Ramos (cell line): ENCODE data around the gene SORCS3.

ENCODE experiments used
- in situ Hi-C: fragments of 300-500 bp; cut with MboI; formaldehyde crosslinking; loops from one replicate; pipeline ENCODE4 v1.14.3; 2022; ENCODE audit warnings: low sequenced_read_pairs; ENCODE audit not compliant: unreplicated experiment

SORCS3 gene

DNA sequence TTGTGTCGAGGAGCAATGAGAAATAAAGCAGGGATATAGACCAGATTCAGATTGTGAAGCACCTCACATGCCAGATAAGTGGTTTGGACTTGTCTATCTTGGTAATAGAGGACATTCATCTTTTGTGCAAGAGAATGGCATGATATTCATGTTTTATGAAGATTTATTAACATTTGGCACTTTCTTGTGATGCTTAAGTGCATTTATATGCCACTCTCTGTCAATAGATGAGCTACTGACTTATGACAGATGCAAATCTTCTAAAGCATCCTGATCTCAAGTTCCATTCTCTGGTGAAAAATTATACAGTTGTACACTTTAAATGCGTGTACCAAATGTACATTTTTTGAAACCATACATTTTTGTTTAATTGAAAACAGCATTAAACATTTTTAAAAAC is 415.3 kb downstream of the SORCS3 start:
- in situ Hi-C loops = no loop called here

DNA sequence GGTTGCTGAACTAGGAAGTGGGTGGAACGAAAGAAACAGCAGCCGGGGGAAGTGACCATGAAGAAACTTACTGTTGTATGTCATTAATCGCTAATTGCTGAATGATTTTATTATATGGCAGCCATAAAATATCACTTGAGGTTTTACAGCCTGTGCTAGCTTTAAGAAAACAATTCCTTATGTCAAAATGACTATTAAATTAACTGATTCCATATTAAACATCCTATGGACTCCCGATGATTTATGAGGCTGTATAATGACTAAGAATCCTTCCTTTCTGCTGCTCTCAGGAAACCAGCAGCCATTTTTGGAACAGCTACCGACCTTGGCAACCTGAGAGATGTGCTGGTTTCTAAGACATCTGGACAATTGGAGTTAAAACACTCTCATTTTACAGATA is 421.9 kb downstream of the SORCS3 start:
- in situ Hi-C loops = no loop called here

DNA sequence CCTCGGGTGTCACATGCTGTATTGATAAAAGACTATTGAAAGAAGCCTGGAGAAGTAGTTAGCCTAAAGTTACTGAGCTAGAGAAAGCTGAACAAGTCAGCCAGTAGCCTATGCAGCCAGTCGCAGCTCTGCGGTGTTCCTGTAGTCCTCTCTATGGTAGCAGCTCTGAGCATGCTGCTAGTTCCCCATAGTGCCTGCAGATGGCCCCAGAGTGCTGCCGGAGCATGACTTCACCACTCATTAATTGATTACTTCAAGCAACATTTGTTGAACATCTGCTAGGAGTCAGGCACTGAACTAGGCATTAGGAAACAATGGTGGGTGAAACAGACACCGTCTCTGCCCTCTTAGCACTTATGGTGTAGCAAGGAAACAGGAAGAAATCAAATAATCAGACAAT is 422.7 kb downstream of the SORCS3 start:
- in situ Hi-C loops = no loop called here

DNA sequence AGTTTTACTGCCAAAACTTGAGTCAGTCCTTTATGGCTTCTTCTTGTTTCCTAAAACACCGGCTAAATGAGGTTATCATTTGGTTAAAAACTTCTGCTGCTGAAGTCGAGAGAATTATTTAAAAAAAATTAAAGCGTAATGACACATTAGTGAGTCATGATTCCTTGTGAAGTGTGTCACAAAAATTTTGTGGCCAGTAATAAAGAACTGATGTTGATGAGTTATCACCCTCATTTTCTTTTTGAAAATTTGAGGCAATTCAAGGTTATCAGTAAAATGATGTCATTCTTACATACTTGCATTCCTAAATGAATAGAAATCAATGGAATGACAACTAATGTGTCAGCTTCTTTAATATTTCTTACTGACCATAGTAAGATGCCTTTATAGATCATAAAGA is 427.4 kb downstream of the SORCS3 start:
- in situ Hi-C loops = no loop called here

DNA sequence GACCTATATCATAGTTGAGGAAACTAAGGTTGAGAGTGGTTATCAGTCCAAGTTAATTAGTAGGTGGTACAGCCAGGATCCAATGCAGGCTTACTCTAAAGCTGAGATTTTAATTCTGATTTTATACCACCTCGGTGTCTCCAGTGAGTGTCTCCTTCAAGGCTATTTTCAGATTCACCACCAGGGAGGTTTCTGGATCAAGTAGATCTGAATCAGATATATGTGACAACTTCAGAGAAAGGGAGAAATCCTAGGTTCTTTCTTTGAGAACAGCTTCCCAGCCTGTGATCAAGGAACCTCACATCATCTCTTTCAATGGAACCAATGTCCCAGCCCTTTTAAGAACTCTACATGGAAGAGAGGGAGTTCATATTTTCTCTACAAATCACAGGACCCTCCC is 429.2 kb downstream of the SORCS3 start:
- in situ Hi-C loops = no loop called here

DNA sequence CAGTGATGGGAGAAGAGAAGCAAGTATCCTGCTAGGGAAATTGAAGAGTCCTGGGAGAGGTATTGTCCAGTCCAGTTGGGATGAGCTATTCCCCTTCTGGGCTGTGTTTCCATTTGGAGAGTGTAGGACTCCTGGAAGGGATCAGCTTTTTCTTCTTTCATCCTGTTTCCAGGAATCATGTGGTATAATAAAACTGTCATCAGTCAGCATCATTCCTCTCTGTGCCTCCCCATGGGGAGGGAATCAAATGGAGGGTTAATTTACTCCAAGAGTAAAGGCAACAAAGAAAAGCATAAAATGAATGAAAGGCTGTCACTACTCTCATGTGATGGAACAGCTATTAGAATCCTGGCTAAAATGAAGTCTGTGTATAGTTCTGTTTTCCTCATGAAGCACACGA is 429.9 kb downstream of the SORCS3 start:
- in situ Hi-C loops = no loop called here

DNA sequence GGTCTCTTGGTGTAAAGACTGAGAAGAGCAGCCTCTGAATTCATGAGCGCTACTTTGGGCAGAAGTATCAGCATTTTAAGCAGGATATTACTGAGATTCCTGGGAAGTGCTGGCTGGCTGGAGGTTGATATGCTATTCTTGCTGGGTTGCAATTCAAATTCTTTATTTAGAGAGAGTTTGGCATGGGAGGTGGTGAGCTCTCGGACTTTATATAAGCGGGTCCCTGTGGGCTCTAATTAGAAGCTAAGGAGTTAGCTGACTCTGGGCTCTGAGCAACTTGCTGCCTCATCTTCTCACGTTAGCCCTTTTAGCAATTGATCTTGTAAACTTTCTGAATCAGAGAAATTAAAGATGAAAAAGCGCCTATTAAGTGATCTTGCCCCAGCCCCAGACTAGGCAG is 430.9 kb downstream of the SORCS3 start:
- in situ Hi-C loops = no loop called here

DNA sequence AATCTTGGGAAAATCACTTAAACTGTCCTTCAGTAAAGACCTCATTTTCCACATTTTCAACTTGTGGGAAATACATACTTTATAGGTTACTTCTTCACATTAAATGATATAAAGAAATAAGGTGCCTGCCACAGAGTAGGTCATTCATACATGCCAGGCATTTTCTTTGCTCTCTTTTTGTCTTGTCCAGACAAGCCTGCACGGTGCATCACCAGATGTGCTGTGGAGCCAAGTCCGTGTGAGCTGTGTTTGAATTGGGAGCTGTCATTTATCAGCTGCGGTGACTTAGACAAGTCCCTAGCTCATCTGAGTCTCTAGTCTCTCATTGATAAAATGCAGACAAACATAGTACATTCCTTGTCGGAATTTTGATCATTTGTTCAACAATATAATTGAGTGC is 432.9 kb downstream of the SORCS3 start:
- in situ Hi-C loops = no loop called here

DNA sequence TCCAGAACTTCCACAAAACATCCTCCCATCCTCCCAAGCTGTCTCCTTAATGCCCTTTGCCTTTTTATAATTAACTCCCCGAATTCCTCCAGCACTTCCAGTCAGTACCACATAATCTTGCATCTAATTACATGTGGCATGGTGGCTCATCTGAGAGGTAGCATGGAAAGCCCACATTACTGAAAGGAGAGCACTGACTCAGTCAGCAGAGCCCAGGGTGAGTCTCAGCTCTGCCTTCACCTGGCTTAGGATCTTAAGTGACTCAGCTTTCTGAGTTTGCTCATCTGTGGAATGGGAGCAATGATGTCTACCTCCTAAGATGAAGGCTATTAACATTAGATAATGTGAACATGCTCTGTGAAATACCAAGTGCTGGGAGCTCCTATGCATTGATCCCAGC is 433.9 kb downstream of the SORCS3 start:
- in situ Hi-C loops = no loop called here

DNA sequence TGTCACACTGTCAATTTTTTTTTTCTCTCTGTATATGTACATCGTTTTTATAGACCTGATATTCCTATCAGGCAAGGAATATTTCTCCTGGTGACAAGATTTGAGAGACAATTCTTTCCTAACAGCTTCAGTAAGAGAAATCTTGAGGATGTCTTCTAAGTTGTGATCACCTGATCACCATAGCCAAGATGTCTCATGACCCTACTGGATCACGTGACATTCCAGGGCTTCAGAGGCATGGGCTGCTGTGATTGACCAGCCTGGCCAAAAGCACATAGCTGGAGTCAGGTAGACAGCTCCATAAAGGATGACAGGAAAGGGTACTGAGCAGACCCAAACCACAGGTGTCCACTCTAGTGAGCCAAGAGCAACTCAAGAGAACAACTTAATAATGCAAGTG is 444.9 kb downstream of the SORCS3 start:
- in situ Hi-C loops = no loop called here

DNA sequence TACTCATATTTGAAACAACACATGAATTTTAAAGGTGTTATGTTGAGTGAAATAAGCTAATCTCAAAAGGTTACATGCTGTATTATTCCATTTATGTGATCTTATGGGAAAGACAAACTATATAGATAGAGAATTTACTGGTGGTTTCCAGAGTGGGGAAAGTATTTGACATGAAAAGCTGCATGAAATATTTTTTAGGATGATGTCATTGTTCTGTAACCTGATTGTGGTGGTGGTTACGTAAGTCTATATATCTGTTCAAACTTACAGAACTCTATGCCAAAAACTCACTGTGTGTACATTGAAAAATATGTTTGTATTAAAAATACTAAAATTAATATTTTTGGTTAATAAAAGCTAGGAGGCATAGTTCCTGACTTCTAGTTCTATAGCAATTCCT is 453.0 kb downstream of the SORCS3 start:
- in situ Hi-C loops = no loop called here

DNA sequence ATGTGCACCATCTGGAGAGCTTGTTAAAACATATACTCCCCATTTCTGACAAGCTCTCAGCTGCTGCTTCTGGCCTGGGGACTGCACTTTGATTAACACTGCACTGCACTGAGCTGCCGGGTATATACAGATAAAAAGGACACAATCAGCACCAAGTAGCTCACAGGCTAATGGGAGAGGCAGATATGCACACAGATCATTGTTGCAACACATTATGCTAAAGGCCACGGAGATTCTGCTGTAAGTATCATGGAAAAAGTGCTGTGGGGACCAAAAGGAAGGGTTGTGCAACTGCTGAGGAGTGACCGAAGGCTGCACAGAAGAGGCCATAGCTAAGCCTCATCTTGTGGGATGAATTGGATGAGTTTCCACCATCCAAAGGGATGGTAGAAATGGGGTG is 455.2 kb downstream of the SORCS3 start:
- in situ Hi-C loops = no loop called here

DNA sequence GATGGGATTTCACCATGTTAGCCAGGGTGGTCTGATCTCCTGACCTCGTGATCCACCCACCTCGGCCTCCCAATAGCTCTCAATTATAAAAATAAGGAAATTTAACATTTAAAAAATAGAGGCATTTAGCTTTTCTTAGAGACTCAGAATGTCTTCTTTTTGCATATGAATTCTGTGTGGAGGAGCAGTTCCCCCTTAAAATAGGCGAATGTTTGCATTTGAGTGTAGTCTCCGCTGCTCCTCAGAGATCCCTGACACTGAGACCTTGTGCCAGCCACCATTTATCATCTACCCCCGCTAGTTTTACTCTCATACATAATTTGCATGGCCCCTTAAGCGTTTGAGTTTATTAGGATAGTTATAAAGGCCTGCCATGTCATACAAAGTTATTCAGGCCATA is 461.9 kb downstream of the SORCS3 start:
- in situ Hi-C loops = no loop called here

DNA sequence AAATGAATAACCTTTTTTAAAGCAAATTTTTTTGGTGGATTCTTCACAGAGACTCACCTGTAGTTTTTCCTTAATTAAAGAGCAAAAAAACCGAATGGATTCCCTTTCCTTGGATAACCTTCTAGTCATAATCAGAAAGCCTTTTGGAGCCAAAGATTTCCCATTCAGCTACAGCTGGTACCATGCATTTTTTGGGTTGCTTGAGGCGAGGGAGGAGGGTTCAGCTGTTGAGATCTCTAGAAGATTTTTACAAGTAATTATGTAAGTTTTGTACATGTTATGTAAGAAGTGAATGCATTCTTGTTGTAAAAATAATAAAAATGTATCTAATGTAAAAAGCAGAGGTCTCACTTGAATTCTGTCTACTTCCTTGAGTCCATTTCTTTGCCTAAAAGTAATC is 463.2 kb downstream of the SORCS3 start:
- in situ Hi-C loops = no loop called here

DNA sequence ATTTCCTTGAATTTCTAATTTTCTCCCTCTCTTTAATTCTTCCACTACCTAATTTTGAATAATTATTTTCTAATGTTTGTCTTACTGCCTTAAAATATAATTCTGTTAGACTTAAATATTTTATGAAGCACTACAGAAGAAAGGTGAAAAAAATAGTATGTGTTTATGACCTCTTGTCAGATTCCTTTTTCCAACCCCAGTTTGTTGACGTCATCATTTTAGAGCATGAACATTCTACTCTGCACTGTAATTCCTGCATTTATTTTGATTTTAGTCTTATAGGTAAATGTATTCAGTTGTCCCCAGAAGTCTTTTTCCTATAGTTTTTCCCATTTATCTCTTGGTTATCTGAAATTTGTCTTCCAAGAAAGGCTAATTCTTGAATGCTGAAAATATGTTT is 468.1 kb downstream of the SORCS3 start:
- in situ Hi-C loops = no loop called here

DNA sequence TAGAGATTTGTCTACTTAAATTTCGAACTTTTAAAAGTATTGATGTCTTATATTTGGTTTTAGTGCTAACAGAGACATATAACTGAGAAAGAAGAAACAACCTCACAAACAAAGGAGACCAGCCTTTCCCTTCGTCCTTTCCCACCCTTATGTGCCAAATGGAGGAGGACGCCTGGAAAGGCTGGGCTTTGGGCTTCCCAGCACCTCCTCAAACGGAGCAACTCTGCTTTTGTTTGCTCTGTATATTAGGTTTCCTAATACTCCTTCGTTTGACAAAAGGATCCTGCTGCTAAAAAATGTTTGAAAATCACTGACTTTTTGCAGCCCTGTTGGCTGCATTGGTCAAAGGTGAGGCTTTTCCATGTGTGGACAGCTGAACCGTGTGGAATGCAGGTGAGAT is 471.8 kb downstream of the SORCS3 start:
- in situ Hi-C loops = no loop called here

DNA sequence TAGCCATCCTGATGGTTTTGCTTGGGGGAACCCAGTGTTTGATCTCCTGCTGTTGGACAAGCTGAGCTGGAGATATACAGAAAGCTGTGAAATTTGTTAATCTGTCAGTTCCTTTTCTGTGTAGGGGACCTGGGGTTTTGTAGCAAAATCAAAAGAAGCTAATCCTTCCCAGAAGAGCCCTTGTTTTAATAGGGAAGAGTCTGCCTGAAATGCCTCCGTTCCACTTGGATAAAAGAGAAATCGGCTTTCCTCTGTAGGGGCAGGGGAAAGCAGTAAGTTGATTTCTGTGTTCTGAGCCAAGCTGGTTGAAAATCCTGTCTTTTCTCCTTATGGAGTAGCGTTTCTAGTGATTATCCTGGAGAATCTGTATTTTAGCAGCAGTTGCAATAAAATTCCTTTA is 472.6 kb downstream of the SORCS3 start:
- in situ Hi-C loops = no loop called here

DNA sequence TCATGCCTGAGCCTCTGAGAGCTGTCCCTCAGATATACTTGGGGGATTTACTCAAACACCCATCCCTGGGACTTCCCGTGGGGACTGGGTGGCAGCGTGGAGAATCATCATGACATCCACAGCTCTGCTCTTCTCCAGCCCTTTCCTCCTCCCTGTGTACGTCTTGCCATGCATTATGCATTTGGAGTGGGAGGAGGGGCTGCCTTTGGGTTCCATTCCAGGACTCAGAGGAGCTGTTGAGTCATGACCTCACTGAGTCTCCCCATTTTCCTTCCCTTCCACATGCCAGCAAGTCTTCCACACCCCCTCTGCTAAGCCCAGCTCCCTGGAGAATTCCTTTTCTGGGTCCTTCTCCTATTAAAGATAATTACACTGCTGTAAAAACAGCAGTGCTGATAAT is 480.7 kb downstream of the SORCS3 start:
- in situ Hi-C loops = no loop called here

DNA sequence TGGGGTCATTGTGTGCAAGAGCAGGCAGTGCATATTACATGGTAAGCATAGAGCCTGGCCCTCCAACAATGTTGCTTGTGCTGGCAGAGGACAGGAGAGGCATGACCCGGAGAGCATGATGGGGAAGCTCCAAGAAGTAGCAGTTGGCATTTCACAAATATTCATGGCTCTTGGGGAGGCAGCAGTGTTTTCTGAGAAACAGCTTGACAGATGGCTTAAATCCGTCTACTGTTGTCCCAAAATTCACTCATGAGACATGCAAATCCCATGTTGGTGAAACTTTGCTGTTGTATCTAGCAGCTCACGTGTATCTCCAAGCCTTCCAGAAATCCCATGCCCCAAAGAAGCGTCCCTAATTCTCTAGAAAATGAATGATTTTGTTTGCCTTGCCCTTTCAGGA is 487.0 kb downstream of the SORCS3 start:
- in situ Hi-C loops = no loop called here

DNA sequence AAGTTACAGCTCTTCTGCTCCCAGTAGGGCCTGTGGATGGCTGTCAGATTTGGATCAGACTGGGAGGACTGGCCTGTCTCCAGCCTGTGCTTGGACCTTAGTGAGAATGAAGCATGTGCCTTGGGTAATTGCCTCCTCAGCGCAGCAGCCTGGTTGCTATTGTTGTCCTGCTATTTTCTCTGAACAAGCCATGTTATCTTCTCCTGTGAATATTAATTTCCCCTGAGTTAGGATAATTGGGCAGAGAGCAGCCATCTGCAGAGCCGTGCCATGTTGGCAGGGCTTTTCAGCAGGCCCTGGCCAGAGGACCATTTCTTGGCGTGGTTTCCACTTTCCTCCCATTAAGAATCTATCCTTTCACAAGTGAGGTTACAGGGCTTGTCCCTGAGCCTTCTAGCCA is 497.3 kb downstream of the SORCS3 start:
- in situ Hi-C loops = no loop called here

DNA sequence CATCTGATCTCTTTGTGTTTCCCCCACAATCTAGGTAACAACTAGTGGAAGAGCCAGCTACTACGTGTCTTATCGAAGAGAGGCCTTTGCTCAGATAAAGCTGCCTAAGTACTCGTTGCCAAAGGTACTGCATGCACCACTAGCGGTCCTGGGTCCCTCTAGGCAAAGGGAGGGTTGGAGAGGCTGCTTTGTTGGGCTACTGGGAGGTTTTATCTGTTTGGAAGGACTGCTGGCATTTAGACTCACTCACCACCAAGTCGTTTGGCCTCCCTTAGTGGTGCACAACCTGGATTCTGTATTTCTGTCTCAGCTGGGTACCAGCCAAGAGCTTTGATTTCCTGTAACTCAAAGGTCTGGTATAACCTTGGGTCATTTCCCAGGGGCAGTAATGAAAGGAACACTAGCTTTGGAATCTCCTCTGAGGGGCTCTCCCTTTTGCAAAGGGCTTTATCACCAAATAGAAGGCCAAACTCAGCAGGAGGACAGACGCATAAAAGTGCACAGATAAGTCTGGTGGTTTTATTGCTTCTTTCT is 498.3 kb downstream of the SORCS3 start:
- in situ Hi-C loops = no loop called here

DNA sequence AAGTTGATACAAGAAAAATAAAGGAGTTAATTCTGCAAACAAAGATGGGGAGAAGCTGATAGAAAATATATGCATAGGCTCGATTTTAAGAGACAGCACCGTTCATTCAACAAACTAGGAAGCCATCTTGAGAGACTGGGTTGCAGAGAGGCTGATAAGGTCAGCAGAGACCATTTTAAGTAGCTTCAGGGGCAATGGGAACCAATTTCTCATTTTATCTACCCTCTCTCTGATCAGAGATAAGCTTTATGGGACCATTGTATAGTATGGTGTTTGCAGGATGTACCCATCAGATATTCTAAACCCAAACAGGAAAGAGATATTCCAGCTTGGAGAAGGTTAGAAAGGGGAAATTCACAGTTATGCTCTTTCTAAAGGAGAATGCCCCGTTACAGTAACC is 499.5 kb downstream of the SORCS3 start:
- in situ Hi-C loops = no loop called here

DNA sequence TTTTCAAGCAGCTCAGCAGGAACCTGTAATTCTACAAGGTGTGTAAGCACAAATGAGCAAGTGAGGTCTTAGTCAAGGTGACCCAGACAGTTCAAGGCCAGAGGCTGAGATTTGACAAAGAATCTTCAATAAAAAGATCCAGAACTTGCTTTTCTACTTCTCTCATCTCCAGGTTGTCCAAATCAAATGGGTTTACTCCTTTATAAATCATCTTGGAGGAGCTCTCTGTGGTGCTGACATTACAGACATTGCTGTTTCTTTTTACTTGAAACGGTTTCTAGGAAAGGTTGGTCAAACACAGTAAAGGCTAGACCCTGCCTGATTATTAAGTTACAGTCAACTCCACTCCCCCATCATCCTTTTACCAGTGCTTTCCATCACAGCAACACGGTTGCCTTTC is 504.6 kb downstream of the SORCS3 start:
- in situ Hi-C loops = no loop called here
